Liver (tissue), 3 donors: ENCODE results near the gene LEMD1.

Experiments
- JUND ChIP-seq, 2 donors: IDR thresholded peaks; 2 replicates each; pipeline ENCODE4 v1.6.1; 2016; ENCODE audit warnings: antibody characterized with exemption in 2 of 2
- RAD21 ChIP-seq, 2 donors: IDR thresholded peaks; 2 replicates each; pipeline ENCODE4 v1.6.1; 2016; ENCODE audit warnings: antibody characterized with exemption in 2 of 2, mild to moderate bottlenecking in 2 of 2
- SP1 ChIP-seq: IDR thresholded peaks from 2 replicates; pipeline ENCODE4 v1.6.1; 2018; ENCODE audit warnings: antibody characterized with exemption, mild to moderate bottlenecking
- TAF1 ChIP-seq: conservative IDR thresholded peaks from 2 replicates; pipeline ENCODE4 v1.6.1; 2016; ENCODE audit warnings: antibody characterized with exemption, mild to moderate bottlenecking
- YY1 ChIP-seq: IDR thresholded peaks from 2 replicates; pipeline ENCODE4 v1.6.1; 2016; ENCODE audit warnings: antibody characterized with exemption, mild to moderate bottlenecking
- TF ChIP-seq, protein P1 (sequence below): fragments of 150-350 bp; IDR thresholded peaks from 2 replicates; pipeline ENCODE4 v1.5.1; 2017; ENCODE audit warnings: improper control_type of control experiment, low read depth, low read length; ENCODE audit not compliant: missing input control
- TF ChIP-seq, protein P2 (sequence below): IDR thresholded peaks from 2 replicates; pipeline ENCODE4 v1.6.1; 2016; ENCODE audit warnings: antibody characterized with exemption, mild to moderate bottlenecking
- donor health status: healthy.
- donor health status: healthy.

DNA sequence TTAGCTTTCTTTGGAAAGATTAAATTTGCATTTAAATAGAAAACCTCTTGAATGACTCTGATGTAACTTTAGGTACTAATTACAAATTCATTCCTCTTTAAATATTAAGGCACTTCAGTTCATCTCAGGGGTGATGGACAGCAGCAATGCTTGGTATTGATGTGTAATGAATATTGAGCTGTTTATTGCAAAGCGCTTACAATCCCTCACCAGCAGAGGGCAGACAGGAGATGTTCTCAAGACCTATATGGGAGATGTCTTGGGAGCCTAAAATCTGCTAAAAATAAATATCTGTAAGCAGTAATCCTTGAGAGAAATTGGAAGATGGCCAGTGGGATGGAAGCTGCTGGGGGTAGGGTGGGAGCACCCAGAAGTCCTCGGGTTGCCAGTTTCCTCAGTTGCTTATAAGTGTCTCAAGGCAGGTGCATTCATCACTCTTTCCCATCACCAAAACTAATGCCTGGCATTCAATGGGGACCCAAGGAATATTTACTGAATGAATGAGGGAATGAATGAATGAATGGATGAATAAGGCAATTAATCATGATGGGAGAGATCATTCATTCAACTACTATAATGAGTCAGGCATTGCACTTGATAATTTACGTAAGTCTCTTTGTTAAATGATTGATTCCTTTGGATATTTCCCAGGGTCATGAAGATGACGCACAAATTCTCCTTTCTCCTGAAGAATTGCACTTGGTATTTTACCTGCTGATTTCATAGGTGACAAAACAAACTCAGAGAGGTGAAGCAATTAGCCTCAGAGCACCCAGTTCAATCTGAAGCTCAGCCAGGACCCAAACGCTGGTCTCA is 67.4 kb downstream of the LEMD1 start:
- TF ChIP-seq, protein P1, sequence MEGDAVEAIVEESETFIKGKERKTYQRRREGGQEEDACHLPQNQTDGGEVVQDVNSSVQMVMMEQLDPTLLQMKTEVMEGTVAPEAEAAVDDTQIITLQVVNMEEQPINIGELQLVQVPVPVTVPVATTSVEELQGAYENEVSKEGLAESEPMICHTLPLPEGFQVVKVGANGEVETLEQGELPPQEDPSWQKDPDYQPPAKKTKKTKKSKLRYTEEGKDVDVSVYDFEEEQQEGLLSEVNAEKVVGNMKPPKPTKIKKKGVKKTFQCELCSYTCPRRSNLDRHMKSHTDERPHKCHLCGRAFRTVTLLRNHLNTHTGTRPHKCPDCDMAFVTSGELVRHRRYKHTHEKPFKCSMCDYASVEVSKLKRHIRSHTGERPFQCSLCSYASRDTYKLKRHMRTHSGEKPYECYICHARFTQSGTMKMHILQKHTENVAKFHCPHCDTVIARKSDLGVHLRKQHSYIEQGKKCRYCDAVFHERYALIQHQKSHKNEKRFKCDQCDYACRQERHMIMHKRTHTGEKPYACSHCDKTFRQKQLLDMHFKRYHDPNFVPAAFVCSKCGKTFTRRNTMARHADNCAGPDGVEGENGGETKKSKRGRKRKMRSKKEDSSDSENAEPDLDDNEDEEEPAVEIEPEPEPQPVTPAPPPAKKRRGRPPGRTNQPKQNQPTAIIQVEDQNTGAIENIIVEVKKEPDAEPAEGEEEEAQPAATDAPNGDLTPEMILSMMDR = peak; percentile 80
- peak; percentile 76 to 79 for TF ChIP-seq RAD21 (IDR thresholded peaks at IDR 0.05)
- no peak for TF ChIP-seq YY1
- TF ChIP-seq, protein P2, sequence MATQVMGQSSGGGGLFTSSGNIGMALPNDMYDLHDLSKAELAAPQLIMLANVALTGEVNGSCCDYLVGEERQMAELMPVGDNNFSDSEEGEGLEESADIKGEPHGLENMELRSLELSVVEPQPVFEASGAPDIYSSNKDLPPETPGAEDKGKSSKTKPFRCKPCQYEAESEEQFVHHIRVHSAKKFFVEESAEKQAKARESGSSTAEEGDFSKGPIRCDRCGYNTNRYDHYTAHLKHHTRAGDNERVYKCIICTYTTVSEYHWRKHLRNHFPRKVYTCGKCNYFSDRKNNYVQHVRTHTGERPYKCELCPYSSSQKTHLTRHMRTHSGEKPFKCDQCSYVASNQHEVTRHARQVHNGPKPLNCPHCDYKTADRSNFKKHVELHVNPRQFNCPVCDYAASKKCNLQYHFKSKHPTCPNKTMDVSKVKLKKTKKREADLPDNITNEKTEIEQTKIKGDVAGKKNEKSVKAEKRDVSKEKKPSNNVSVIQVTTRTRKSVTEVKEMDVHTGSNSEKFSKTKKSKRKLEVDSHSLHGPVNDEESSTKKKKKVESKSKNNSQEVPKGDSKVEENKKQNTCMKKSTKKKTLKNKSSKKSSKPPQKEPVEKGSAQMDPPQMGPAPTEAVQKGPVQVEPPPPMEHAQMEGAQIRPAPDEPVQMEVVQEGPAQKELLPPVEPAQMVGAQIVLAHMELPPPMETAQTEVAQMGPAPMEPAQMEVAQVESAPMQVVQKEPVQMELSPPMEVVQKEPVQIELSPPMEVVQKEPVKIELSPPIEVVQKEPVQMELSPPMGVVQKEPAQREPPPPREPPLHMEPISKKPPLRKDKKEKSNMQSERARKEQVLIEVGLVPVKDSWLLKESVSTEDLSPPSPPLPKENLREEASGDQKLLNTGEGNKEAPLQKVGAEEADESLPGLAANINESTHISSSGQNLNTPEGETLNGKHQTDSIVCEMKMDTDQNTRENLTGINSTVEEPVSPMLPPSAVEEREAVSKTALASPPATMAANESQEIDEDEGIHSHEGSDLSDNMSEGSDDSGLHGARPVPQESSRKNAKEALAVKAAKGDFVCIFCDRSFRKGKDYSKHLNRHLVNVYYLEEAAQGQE = no peak
- no peak for TF ChIP-seq SP1
- no peak for TF ChIP-seq TAF1
- no peak for TF ChIP-seq JUND (IDR thresholded peaks at IDR 0.05)
